SK-N-SH (cell line): ENCODE measurements around the gene MBP.

ENCODE experiments used
- CTCF ChIP-seq: fragments of 200-600 bp; sonication (generic); IDR thresholded peaks from 2 replicates; pipeline ENCODE4 v1.6.1; 2017; ENCODE audit warnings: antibody characterized with exemption, mild to moderate bottlenecking, moderate library complexity
- EP300 ChIP-seq, 2 experiments: IDR thresholded peaks; 2 replicates each; pipeline versions ENCODE4 v1.4.0 to v1.6.1; 2012; ENCODE audit warnings: borderline replicate concordance in 1 of 2, low read depth in 1 of 2, low read length in 1 of 2
- NRF1 ChIP-seq: IDR thresholded peaks from 2 replicates; pipeline ENCODE4 v1.6.1; 2012; ENCODE audit warnings: low read depth, mild to moderate bottlenecking, low read length
- POLR2AphosphoS5 ChIP-seq: IDR thresholded peaks from 2 replicates; pipeline ENCODE4 v1.6.1; 2012; ENCODE audit warnings: low read depth, low read length
- SMC3 ChIP-seq: IDR thresholded peaks from 2 replicates; pipeline ENCODE4 v1.6.1; 2012; ENCODE audit warnings: low read depth, low read length, improper control_type of control experiment
- YY1 ChIP-seq: IDR thresholded peaks from 2 replicates; pipeline ENCODE4 v1.4.0; 2012; ENCODE audit warnings: low read depth, mild to moderate bottlenecking

- TF ChIP-seq CTCF (no peak), NRF1 (no peak), YY1 (no peak), SMC3 (no peak), POLR2AphosphoS5 (no peak), EP300 (IDR thresholded peaks at IDR 0.05; ENCODE audit: borderline replicate concordance in 1 of 2, low read depth in 1 of 2, low read length in 1 of 2) (no peak)
Measured at GRCh38 chr18:76931171-76931570, 201.4 kb downstream of the MBP start.
